ENCODE results near the gene MSLN. TPM values are rescaled to one million over a fixed set of nuclear protein-coding genes. Genes with fewer than 3 reads are reported as not detected.
A peak's percentile ranks its signal among the peaks of the same experiment; 100 is the strongest.

Gene MSLN
- total RNA-seq, 6 experiments from 2014 or later = 0.17 to 0.61 (median 0.36) TPM

- TF ChIP-seq, protein P1, sequence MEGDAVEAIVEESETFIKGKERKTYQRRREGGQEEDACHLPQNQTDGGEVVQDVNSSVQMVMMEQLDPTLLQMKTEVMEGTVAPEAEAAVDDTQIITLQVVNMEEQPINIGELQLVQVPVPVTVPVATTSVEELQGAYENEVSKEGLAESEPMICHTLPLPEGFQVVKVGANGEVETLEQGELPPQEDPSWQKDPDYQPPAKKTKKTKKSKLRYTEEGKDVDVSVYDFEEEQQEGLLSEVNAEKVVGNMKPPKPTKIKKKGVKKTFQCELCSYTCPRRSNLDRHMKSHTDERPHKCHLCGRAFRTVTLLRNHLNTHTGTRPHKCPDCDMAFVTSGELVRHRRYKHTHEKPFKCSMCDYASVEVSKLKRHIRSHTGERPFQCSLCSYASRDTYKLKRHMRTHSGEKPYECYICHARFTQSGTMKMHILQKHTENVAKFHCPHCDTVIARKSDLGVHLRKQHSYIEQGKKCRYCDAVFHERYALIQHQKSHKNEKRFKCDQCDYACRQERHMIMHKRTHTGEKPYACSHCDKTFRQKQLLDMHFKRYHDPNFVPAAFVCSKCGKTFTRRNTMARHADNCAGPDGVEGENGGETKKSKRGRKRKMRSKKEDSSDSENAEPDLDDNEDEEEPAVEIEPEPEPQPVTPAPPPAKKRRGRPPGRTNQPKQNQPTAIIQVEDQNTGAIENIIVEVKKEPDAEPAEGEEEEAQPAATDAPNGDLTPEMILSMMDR (IDR thresholded peaks at IDR 0.05) = no peak
- peaks cover 4% of the 10 kb centered on the region; the same call in 1 of the 2 replicates for H3K27me3 Mint-ChIP-seq (ENCODE audit: insufficient read depth)
- H3K9me3 Mint-ChIP-seq = no peaks in the 10 kb centered on the region
- peak within 1 kb of the TSS; percentile 79 for H3K27ac Mint-ChIP-seq
- H3K36me3 Mint-ChIP-seq (ENCODE audit: low read depth) = no peaks in the 10 kb centered on the region
- peak; percentile 80 for DNase-seq
- peak within 1 kb of the TSS; percentile 87 for H3K4me3 Mint-ChIP-seq
- H3K4me1 Mint-ChIP-seq (ENCODE audit: low read depth) = peaks cover 35% of the 10 kb centered on the region
Observed at GRCh38 chr16:714558-715476, 45.7 kb upstream of the MSLN start, which contains the start of gene METRN. METRN (plus strand) TSS chr16:715118; CDS start chr16:715290, 172 bp downstream.

DNA sequence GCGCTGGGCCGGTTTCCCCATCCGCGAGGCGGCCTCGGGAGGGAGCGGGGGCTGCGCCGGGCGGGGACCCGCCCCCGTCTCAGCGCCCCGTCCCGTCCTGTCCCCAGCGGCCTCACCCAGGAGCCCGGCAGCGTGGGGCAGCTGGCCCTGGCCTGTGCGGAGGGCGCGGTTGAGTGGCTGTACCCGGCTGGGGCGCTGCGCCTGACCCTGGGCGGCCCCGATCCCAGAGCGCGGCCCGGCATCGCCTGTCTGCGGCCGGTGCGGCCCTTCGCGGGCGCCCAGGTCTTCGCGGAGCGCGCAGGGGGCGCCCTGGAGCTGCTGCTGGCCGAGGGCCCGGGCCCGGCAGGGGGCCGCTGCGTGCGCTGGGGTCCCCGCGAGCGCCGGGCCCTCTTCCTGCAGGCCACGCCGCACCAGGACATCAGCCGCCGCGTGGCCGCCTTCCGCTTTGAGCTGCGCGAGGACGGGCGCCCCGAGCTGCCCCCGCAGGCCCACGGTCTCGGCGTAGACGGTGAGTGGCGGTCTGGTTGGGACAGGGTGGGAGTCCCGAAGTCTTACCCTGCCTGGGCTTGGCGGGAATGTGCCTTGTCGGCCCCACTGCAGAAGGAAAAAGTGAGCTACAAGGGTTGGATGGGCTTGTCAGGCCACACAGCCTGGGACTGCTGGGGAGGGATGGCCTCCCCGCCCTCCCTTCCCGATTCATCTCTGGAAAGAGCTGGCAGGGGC is 44.9 kb upstream of the MSLN start:
- Mint-ChIP-seq H3K4me1 (ENCODE audit: low read depth) (peaks cover 36% of the 10 kb centered on the region), H3K27me3 (ENCODE audit: insufficient read depth) (peaks cover 9% of the 10 kb centered on the region; the same call in 1 of the 2 replicates), H3K36me3 (ENCODE audit: low read depth) (no peaks in the 10 kb centered on the region), H3K9me3 (no peaks in the 10 kb centered on the region), H3K4me3 (peak overlapping the region; percentile 87), H3K27ac (peak overlapping the region; percentile 79)
- DNase-seq = no peak
- TF ChIP-seq, protein P1 (IDR thresholded peaks at IDR 0.05) = peak; percentile 60

DNA sequence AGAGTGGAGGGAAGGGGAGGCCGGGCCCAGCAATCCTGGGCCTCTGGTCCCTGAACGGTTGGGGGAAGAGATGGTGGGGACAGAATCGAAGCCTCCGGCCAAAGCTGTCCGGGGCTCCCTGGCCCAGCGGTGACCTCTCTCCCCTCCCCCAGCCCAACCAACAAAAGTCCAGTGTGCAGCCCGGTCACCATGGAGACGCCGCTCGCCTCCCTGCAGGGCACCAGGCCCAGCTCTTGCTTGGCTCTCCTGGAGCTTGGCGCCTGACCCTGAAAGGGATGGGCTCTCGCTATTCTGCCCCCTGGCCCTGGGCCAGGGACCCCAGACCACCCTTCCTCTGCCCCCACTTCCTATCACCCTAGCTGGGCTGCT is 44.4 kb upstream of the MSLN start:
- peaks cover 9% of the 10 kb centered on the region; the same call in 1 of the 2 replicates for H3K27me3 Mint-ChIP-seq (ENCODE audit: insufficient read depth)
- peak overlapping the region; percentile 87 for H3K4me3 Mint-ChIP-seq
- peaks cover 36% of the 10 kb centered on the region for H3K4me1 Mint-ChIP-seq (ENCODE audit: low read depth)
- DNase-seq = peak; percentile 39
- H3K36me3 Mint-ChIP-seq (ENCODE audit: low read depth) = no peaks in the 10 kb centered on the region
- H3K9me3 Mint-ChIP-seq = no peaks in the 10 kb centered on the region
- peak overlapping the region; percentile 79 for H3K27ac Mint-ChIP-seq
- TF ChIP-seq, protein P1 (IDR thresholded peaks at IDR 0.05) = no peak

- peaks cover 9% of the 10 kb centered on the region; the same call in 1 of the 2 replicates for H3K27me3 Mint-ChIP-seq (ENCODE audit: insufficient read depth)
- no peak for DNase-seq
- H3K27ac Mint-ChIP-seq = no peak overlapping the region
- TF ChIP-seq, protein P1 (IDR thresholded peaks at IDR 0.05) = no peak
- no peaks in the 10 kb centered on the region for H3K36me3 Mint-ChIP-seq (ENCODE audit: low read depth)
- H3K4me3 Mint-ChIP-seq = peak overlapping the region; percentile 87; the same call in 1 of the 2 replicates
- peaks cover 36% of the 10 kb centered on the region for H3K4me1 Mint-ChIP-seq (ENCODE audit: low read depth)
- H3K9me3 Mint-ChIP-seq = no peaks in the 10 kb centered on the region
Observed at GRCh38 chr16:716768-717325, 43.7 kb upstream of the MSLN start.

- no peaks in the 10 kb centered on the region for H3K36me3 Mint-ChIP-seq (ENCODE audit: low read depth)
- DNase-seq = no peak
- H3K27ac Mint-ChIP-seq = no peak overlapping the region
- peaks cover 9% of the 10 kb centered on the region for H3K27me3 Mint-ChIP-seq (ENCODE audit: insufficient read depth)
- TF ChIP-seq, protein P1 (IDR thresholded peaks at IDR 0.05) = no peak
- H3K4me3 Mint-ChIP-seq = no peak overlapping the region
- H3K4me1 Mint-ChIP-seq (ENCODE audit: low read depth) = peaks cover 32% of the 10 kb centered on the region
- no peaks in the 10 kb centered on the region for H3K9me3 Mint-ChIP-seq
Observed at GRCh38 chr16:717450-718245, 42.9 kb upstream of the MSLN start.

All from HFFc6 (cell line).